Vagina (tissue), 2 donors: Measurements from ENCODE around the gene MEIOC. TPM values are rescaled to one million over a fixed set of nuclear protein-coding genes. Genes with fewer than 3 reads are reported as not detected.

Experiments
- DNase-seq, 2 donors: peaks; one replicate each; pipeline ENCODE4 v3.0.0-alpha.2; 2017; ENCODE audit errors: extremely low spot score in 2 of 2
- H3K27ac ChIP-seq: fragments of 200-600 bp; sonication (generic); one replicate; pipeline ENCODE4 v1.5.1; 2019
- H3K27me3 ChIP-seq: fragments of 200-600 bp; sonication (generic); one replicate; pipeline ENCODE4 v1.5.1; 2019
- H3K36me3 ChIP-seq, 2 donors: fragments of 200-600 bp; sonication (generic); one replicate each; pipeline ENCODE4 v1.5.1; 2017 to 2019
- H3K4me1 ChIP-seq: fragments of 200-600 bp; sonication (generic); one replicate; pipeline ENCODE4 v1.5.1; 2019
- H3K4me3 ChIP-seq, 2 donors: fragments of 200-600 bp; sonication (generic); 1 replicate in 1 of 2; 2 replicates in 1 of 2; pipeline ENCODE4 v1.5.1; 2016 to 2019
- H3K9me3 ChIP-seq: fragments of 200-600 bp; sonication (generic); one replicate; pipeline ENCODE4 v1.5.1; 2019
- CTCF ChIP-seq, 3 experiments: fragments of 450-650 bp in 2 of 3; fragments of 200-600 bp in 1 of 3; sonication (generic) in 1 of 3; IDR thresholded peaks; one replicate each; pipeline ENCODE4 v1.5.1; 2017 to 2019; ENCODE audit warnings: antibody characterized with exemption in 3 of 3, mild to moderate bottlenecking in 2 of 3, moderate library complexity in 2 of 3
- POLR2A ChIP-seq, 2 donors: fragments of 450-650 bp; IDR thresholded peaks; one replicate each; pipeline ENCODE4 v1.6.1; 2017; ENCODE audit warnings: antibody characterized with exemption in 2 of 2, mild to moderate bottlenecking in 2 of 2, moderate library complexity in 2 of 2
- POLR2AphosphoS5 ChIP-seq, 2 donors: sonication (generic); formaldehyde crosslinking; IDR thresholded peaks; one replicate each; pipeline ENCODE4 v1.9.0; 2017; ENCODE audit warnings: antibody characterized with exemption in 2 of 2, mild to moderate bottlenecking in 2 of 2, low read depth in 1 of 2; ENCODE audit not compliant: insufficient read depth in 1 of 2
- intact Hi-C: fragments of 100-400 bp; cut with DNase I; formaldehyde crosslinking; loops from one replicate; pipeline ENCODE4 v1.15.1; 2023
- total RNA-seq: library from RNA; depleted of rRNA; stranded (reverse); fragments of >200 nt; gene quantifications from one replicate; pipeline ENCODE4 v1.2.3, GENCODE V29; 2016

MEIOC gene
- total RNA-seq, 1 donor from 2014 or later: not detected

- Histone ChIP-seq H3K4me1 (peaks cover 4% of the 10 kb centered on the region), H3K36me3 (no peaks in the 10 kb centered on the region), H3K27me3 (peaks cover 13% of the 10 kb centered on the region), H3K4me3 (no peak overlapping the region), H3K27ac (no peak overlapping the region), H3K9me3 (no peaks in the 10 kb centered on the region)
- TF ChIP-seq POLR2AphosphoS5 (IDR thresholded peaks at IDR 0.05; ENCODE audit: insufficient read depth in 1 of 2, low read depth in 1 of 2) (no peak), POLR2A (IDR thresholded peaks at IDR 0.05) (no peak), CTCF (IDR thresholded peaks at IDR 0.05) (no peak)
- intact Hi-C loops: no loop called here
- DNase-seq: no peak
Measured at GRCh38 chr17:44652727-44653126, 3.5 kb upstream of the MEIOC start.

- H3K27ac ChIP-seq: no peak overlapping the region
- H3K27me3 ChIP-seq: peaks cover 13% of the 10 kb centered on the region
- peaks cover 4% of the 10 kb centered on the region for H3K4me1 ChIP-seq
- intact Hi-C loops: no loop called here
- DNase-seq: no peak
- TF ChIP-seq POLR2AphosphoS5 (IDR thresholded peaks at IDR 0.05; ENCODE audit: insufficient read depth in 1 of 2, low read depth in 1 of 2) (no peak), POLR2A (IDR thresholded peaks at IDR 0.05) (no peak), CTCF (IDR thresholded peaks at IDR 0.05) (no peak)
- no peaks in the 10 kb centered on the region for H3K9me3 ChIP-seq
- H3K4me3 ChIP-seq: no peak overlapping the region
- H3K36me3 ChIP-seq: no peaks in the 10 kb centered on the region
Measured at GRCh38 chr17:44653384-44653783, 2.9 kb upstream of the MEIOC start.

GRCh38 chr17:44653954-44654353 lies 2.3 kb upstream of the MEIOC start:
- no peak for TF ChIP-seq POLR2A (IDR thresholded peaks at IDR 0.05)
- TF ChIP-seq POLR2AphosphoS5 (IDR thresholded peaks at IDR 0.05; ENCODE audit: insufficient read depth in 1 of 2, low read depth in 1 of 2): no peak
- TF ChIP-seq CTCF (IDR thresholded peaks at IDR 0.05): no peak
- H3K27ac ChIP-seq: no peak overlapping the region
- no peak overlapping the region for H3K4me3 ChIP-seq
- peaks cover 4% of the 10 kb centered on the region for H3K4me1 ChIP-seq
- no peaks in the 10 kb centered on the region for H3K9me3 ChIP-seq
- no peak for DNase-seq
- no peaks in the 10 kb centered on the region for H3K36me3 ChIP-seq
- peaks cover 13% of the 10 kb centered on the region for H3K27me3 ChIP-seq
- intact Hi-C loops: no loop called here

GRCh38 chr17:44661835-44662234 lies 5.6 kb downstream of the MEIOC start:
- TF ChIP-seq POLR2AphosphoS5 (IDR thresholded peaks at IDR 0.05; ENCODE audit: insufficient read depth in 1 of 2, low read depth in 1 of 2) (no peak), POLR2A (IDR thresholded peaks at IDR 0.05) (no peak), CTCF (IDR thresholded peaks at IDR 0.05) (no peak)
- H3K4me3 ChIP-seq: no peak overlapping the region
- no peak overlapping the region for H3K27ac ChIP-seq
- H3K36me3 ChIP-seq: no peaks in the 10 kb centered on the region
- peaks cover 5% of the 10 kb centered on the region for H3K27me3 ChIP-seq
- no peaks in the 10 kb centered on the region for H3K9me3 ChIP-seq
- intact Hi-C loops: loop anchor here (2.0 kb wide), 1 partner anchor 21 kb away; no protein-coding TSS in a partner anchor
- H3K4me1 ChIP-seq: no peaks in the 10 kb centered on the region
- DNase-seq: no peak

GRCh38 chr17:44663095-44663494 lies 6.8 kb downstream of the MEIOC start:
- Histone ChIP-seq H3K36me3 (no peaks in the 10 kb centered on the region), H3K9me3 (no peaks in the 10 kb centered on the region), H3K27me3 (no peaks in the 10 kb centered on the region), H3K27ac (no peak overlapping the region), H3K4me3 (no peak overlapping the region), H3K4me1 (no peaks in the 10 kb centered on the region)
- TF ChIP-seq POLR2A (IDR thresholded peaks at IDR 0.05) (no peak), CTCF (IDR thresholded peaks at IDR 0.05) (no peak), POLR2AphosphoS5 (IDR thresholded peaks at IDR 0.05; ENCODE audit: insufficient read depth in 1 of 2, low read depth in 1 of 2) (no peak)
- intact Hi-C loops: loop anchor here (2.0 kb wide), 1 partner anchor 22 kb away; no protein-coding TSS in a partner anchor
- DNase-seq: no peak
